Uterus (tissue), 4 donors: ENCODE results near the gene NRTN. TPM values are rescaled to one million over a fixed set of nuclear protein-coding genes. Genes with fewer than 3 reads are reported as not detected.
"Not testable (repeated sequence)": the region's sequence is repeated elsewhere in the genome, so short reads cannot be mapped to it uniquely, and the experiment has no call there.

Experiments
- DNase-seq, 2 donors: peaks; one replicate each; pipeline ENCODE4 v3.0.0-alpha.2; 2019 to 2020
- H3K27ac ChIP-seq, 2 donors: fragments of 200-600 bp; sonication (generic); 1 replicate in 1 of 2; 2 replicates in 1 of 2; pipeline ENCODE4 v1.5.1; 2016 to 2018
- H3K27me3 ChIP-seq, 2 donors: fragments of 200-600 bp; sonication (generic); one replicate each; pipeline ENCODE4 v1.5.1; 2018 to 2019; ENCODE audit warnings: control low read depth in 1 of 2
- H3K36me3 ChIP-seq, 2 donors: fragments of 200-600 bp; sonication (generic); one replicate each; pipeline ENCODE4 v1.5.1; 2019; ENCODE audit warnings: control low read depth in 1 of 2
- H3K4me1 ChIP-seq, 2 donors: fragments of 200-600 bp; sonication (generic); one replicate each; pipeline ENCODE4 v1.5.1; 2018 to 2019; ENCODE audit warnings: control low read depth in 1 of 2
- H3K4me3 ChIP-seq, 2 donors: fragments of 200-600 bp; sonication (generic); 1 replicate in 1 of 2; 2 replicates in 1 of 2; pipeline ENCODE4 v1.5.1; 2018 to 2019; ENCODE audit warnings: mild to moderate bottlenecking in 1 of 2
- H3K9me3 ChIP-seq, 2 donors: fragments of 200-600 bp; sonication (generic); one replicate each; pipeline ENCODE4 v1.5.1; 2019; ENCODE audit warnings: control low read depth in 1 of 2
- POLR2A ChIP-seq, 2 donors: fragments of 450-650 bp; IDR thresholded peaks; one replicate each; pipeline ENCODE4 v1.6.1; 2016; ENCODE audit warnings: antibody characterized with exemption in 2 of 2, mild to moderate bottlenecking in 1 of 2, moderate library complexity in 1 of 2
- intact Hi-C: fragments of 100-400 bp; cut with DNase I; formaldehyde crosslinking; loops from one replicate; pipeline ENCODE4 v1.15.1; 2023; ENCODE audit warnings: low total_unique reads
- total RNA-seq, 4 donors: library from RNA; depleted of rRNA in 3 of 4; stranded (reverse); fragments of >200 nt in 3 of 4; gene quantifications; one replicate each; pipeline versions ENCODE4 v1.1.0 to v1.2.4, GENCODE V29; 2014 to 2023
- TF ChIP-seq, protein P1 (sequence below), 4 experiments: fragments of 200-600 bp in 2 of 4; fragments of 450-650 bp in 2 of 4; sonication (generic) in 2 of 4; IDR thresholded peaks; one replicate each; pipeline ENCODE4 v1.5.1; 2016 to 2019; ENCODE audit warnings: antibody characterized with exemption in 4 of 4, mild to moderate bottlenecking in 2 of 4, moderate library complexity in 1 of 4
- donor health status: DM: yes; HTN: yes; CAD: no.

NRTN gene
- total RNA-seq, 4 donors from 2014 or later, result 0.35 TPM; not detected in 3

DNA sequence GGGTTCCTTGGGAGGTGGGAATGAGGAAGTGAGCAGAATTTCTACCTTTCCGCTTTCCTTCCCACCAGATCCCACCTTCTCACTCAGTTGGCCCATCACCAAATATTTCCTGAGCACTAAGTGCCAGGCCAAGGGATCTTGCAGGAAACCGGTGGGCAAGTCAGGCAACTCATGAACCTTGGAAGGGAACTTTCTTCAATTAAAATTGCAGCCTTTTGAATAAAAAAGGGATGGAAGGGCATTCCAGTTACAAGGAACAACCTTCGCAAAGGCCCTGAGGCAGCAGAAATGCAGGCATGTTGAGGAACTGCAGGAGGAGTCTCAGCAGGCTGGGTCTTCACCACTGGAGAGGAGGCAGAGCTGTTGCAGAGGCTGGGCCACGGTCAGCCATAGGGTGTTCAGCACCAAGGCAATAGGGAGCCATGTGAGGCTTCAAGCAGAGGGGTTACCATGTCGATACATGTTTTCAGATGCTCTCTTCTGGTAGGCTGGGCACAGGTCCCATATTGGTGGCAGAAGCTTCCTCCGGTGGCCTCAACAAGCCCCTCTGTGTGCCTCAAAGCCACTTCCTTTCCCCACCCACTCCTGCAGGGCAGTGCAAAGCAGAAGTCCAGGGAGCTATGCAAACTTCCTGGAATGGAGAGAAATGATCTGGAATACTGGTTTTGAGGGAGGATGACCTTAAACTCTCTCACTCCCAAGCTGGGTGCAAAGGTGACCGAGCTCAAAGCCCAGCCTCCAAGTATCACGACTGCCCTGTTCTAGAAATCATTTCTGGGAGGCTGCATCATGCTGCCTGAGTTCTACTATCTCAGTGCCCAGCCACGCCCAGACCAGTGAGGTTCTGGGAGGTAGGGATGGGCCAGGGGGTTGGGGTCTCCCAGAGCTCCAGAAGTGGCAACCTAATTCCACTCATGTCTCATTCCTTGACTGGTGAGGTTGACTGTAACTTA is 34.5 kb downstream of the NRTN start, which contains the start of gene FUT6:
FUT6 (minus strand) TSS at position 638 of the 953 bp plus-strand sequence. CDS start 7,135 bp downstream, outside the sequence.
- intact Hi-C loops, result no loop called here
- Histone ChIP-seq H3K36me3 (no peaks in the 10 kb centered on the region), H3K27me3 (no peaks in the 10 kb centered on the region), H3K9me3 (no peaks in the 10 kb centered on the region), H3K27ac (no peak within 1 kb of the TSS), H3K4me3 (no peak within 1 kb of the TSS), H3K4me1 (no peaks in the 10 kb centered on the region)
- TF ChIP-seq POLR2A (IDR thresholded peaks at IDR 0.05), result no peak
- TF ChIP-seq, protein P1, sequence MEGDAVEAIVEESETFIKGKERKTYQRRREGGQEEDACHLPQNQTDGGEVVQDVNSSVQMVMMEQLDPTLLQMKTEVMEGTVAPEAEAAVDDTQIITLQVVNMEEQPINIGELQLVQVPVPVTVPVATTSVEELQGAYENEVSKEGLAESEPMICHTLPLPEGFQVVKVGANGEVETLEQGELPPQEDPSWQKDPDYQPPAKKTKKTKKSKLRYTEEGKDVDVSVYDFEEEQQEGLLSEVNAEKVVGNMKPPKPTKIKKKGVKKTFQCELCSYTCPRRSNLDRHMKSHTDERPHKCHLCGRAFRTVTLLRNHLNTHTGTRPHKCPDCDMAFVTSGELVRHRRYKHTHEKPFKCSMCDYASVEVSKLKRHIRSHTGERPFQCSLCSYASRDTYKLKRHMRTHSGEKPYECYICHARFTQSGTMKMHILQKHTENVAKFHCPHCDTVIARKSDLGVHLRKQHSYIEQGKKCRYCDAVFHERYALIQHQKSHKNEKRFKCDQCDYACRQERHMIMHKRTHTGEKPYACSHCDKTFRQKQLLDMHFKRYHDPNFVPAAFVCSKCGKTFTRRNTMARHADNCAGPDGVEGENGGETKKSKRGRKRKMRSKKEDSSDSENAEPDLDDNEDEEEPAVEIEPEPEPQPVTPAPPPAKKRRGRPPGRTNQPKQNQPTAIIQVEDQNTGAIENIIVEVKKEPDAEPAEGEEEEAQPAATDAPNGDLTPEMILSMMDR (IDR thresholded peaks at IDR 0.05), result no peak
- no peak for DNase-seq

DNA sequence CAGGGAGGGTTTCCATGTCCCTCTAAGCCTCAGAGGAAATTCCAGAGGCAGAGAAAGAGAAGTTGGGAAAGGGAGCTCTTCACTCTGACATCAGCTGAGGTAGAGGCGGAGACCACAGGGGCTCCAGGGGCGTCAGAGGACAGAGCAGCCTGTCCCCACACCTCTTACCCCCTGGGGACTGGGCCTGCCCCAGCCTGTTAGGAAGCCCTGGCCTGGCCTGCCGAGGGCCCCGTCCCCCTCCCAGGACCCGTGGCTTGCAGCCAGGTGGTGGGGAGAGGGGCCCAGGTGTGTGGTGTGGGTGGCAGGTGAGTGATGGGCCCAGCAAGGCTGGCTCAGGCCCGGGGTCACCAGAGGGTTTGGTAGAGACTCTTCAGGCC is 36.9 kb downstream of the NRTN start:
- H3K4me1 ChIP-seq, H3K4me3 ChIP-seq, intact Hi-C loops, H3K9me3 ChIP-seq, H3K27me3 ChIP-seq, H3K27ac ChIP-seq, DNase-seq, H3K36me3 ChIP-seq: not testable (repeated sequence)

DNA sequence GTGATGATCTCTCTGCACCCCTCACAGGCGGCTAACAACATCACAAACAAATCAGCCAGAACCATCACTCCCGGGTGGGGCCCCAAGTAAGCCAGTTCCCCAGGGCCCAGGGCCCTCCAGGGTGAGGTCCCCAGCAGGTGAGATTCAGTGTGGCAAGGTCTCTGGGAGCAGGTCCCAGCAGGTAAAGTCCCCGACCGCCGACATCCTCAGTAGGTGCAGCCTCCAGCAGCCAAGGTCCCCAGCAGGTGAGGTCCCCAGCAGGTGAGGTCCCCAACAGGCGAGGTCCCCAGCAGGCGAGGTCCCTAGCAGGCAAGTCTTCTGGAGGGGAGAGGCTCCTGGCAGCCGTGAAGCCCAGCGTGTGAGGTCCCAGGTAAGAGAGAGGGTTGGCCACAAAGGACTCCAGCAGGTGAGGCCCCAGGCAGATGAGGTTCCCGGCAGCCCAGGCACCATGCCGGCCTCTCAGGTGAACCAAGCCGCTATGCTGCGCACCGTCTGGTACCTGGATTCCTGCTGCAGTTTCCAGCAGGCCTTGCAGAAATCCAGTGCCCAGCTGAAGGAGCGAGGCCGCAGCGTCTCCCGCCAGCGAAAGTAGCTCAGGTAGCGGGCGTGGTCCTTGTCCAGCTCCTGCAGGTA is 38.5 kb downstream of the NRTN start:
- no peaks in the 10 kb centered on the region for H3K9me3 ChIP-seq
- intact Hi-C loops, result no loop called here
- no peak overlapping the region for H3K4me3 ChIP-seq
- no peaks in the 10 kb centered on the region for H3K27me3 ChIP-seq
- no peaks in the 10 kb centered on the region for H3K4me1 ChIP-seq
- no peak overlapping the region for H3K27ac ChIP-seq
- TF ChIP-seq, protein P1 (IDR thresholded peaks at IDR 0.05), result no peak
- no peak for TF ChIP-seq POLR2A (IDR thresholded peaks at IDR 0.05)
- DNase-seq, result no peak
- no peaks in the 10 kb centered on the region for H3K36me3 ChIP-seq

DNA sequence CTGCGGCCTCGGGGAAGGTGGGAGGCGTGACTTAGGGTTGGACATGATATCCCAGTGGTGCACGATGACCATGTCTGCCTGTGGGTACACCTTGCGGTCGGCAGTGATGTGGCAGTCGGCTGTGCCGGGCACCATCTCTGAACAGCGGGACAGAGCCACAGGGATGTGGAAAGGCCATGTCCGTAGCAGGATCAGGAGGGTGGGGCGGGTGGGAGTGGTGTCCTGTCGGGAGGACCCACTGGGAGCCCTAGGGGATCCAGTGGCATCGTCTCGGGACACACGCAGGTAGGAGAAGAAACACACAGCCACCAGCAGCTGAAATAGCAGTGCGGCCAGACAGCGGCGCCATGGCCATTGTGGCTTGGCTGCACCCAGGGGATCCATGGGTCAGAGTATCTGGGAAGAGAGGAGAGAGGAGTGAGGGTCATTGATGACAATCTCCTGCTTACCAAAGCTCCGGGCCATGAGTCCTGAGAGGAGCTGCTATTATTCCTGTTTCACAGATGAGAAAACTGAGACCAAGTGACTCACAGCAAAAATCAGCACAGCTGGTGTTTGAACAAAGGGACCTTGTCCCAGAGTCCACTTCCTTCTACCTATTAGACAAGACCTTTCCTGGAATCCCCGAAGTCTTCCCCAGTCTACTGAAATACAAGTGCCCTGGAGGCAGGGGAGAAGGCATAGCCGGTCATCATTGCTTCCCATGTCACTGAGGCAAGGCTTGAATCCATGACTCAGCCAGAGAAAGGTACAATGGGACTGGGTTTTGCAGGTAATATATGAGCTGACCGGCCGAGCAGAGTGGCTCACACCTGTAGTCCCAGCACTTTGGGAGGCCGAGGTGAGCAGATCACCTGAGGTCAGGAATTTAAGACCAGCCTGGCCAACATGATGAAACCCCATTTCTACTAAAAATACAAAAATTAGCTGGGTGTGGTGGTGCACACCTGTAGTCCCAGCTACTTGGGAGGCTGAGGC is 39.9 kb downstream of the NRTN start:
- no peaks in the 10 kb centered on the region for H3K4me1 ChIP-seq
- intact Hi-C loops, result no loop called here
- no peak for TF ChIP-seq POLR2A (IDR thresholded peaks at IDR 0.05)
- TF ChIP-seq, protein P1 (IDR thresholded peaks at IDR 0.05), result no peak
- DNase-seq, result no peak
- no peaks in the 10 kb centered on the region for H3K36me3 ChIP-seq
- no peak overlapping the region for H3K27ac ChIP-seq
- H3K9me3 ChIP-seq, result no peaks in the 10 kb centered on the region
- no peak overlapping the region for H3K4me3 ChIP-seq
- no peaks in the 10 kb centered on the region for H3K27me3 ChIP-seq

DNA sequence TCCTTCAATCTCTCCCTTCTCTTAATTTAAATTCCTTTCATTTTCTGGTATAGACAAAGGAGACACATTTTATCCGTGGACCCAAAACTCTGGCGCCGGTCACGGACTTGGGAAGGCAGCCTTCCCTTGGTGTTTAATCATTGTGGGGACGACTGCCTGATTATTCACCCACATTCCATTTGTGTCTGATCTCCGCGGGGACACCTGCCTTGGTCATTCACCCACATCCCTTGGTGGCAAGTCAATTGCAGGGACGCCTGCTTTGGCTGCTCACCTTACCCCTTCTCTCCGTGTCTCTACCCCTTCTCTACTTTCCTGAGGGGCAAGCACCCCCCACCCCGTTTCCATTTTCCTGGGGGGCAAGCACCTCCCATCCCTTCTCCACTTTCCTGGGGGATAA is 43.0 kb downstream of the NRTN start:
- H3K4me3 ChIP-seq, H3K4me1 ChIP-seq, DNase-seq, H3K36me3 ChIP-seq, H3K27me3 ChIP-seq, H3K27ac ChIP-seq, H3K9me3 ChIP-seq, intact Hi-C loops: not testable (repeated sequence)

DNA sequence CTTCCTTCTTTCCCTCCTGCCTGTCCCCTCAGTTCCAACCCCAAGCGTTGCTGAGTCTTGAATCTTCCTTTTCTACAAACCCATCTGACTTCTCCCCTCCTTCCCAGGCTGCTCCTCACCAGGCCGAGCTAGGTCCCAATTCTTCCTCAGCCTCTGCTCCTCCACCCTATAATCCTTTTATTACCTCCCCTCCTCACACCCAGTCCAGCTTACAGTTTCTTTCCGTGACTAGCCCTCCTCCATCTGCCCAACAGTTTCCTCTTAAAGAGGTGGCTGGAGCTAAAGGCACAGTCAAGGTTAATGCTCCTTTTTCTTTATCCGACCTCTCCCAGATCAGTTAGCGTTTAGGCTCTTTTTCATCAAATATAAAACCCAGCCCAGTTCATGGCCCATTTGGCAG is 43.8 kb downstream of the NRTN start:
- intact Hi-C loops, H3K4me1 ChIP-seq, DNase-seq, H3K36me3 ChIP-seq, H3K9me3 ChIP-seq, H3K27ac ChIP-seq, H3K4me3 ChIP-seq, H3K27me3 ChIP-seq: not testable (repeated sequence)
